Measurements from ENCODE around the gene ATAD3A. TPM values are rescaled to one million over a fixed set of nuclear protein-coding genes. Genes with fewer than 3 reads are reported as not detected.
"Not testable (repeated sequence)": the region's sequence is repeated elsewhere in the genome, so short reads cannot be mapped to it uniquely, and the experiment has no call there.

The ATAD3A gene
- total and polyA plus RNA-seq, 2 experiments from 2014 or later, result 16.7 to 46.7 TPM

- peak; percentile 43 for TF ChIP-seq CTCF (IDR thresholded peaks at IDR 0.05; ENCODE audit: poor library complexity)
- H3K36me3 ChIP-seq (replicated peaks; ENCODE audit: insufficient read depth, low read depth); H3K4me1 ChIP-seq (ENCODE audit: insufficient read depth); H3K27me3 ChIP-seq; H3K4me3 ChIP-seq; H3K9me2 ChIP-seq (replicated peaks; ENCODE audit: insufficient read depth); H3K9me3 ChIP-seq (ENCODE audit: low read depth); H4K20me1 ChIP-seq (ENCODE audit: insufficient read depth, poor library complexity, severe bottlenecking); H3K79me2 ChIP-seq: not testable (repeated sequence)
- DNase-seq (ENCODE audit: low spot score), result peak; percentile 48
- H3K27ac ChIP-seq, result peak overlapping the region; percentile 88
- WGBS (ENCODE audit: low lambda C conversion rate, missing lambda C conversion rate), result 5% methylated on average over 20 of the region's 22 CpGs
- peak overlapping the region; percentile 74 for H3K4me2 ChIP-seq
- H2AFZ ChIP-seq, result peak overlapping the region; percentile 87
Measured at GRCh38 chr1:1505366-1505798, 6.6 kb upstream of the ATAD3A start.

DNA sequence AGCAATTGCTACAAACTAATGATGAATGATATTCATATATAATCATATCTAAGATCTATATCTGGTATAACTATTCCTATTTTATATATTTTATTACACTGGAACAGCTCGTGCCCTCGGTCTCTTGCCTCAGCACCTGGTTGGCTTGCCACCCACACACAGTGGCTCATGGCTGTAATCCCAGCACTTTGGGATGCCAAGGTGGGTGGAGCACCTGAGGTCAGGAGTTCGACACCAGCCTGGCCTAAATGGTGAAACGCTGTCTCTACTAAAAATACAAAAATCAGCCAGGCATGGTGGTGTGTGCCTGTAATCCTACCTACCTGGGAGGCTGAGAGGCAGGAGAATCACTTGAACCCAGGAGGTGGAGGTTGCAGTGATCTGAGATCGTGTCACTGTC, 6.2 kb upstream of the ATAD3A start:
- not testable (repeated sequence) for H3K4me3 ChIP-seq; H3K4me1 ChIP-seq (ENCODE audit: insufficient read depth); H4K20me1 ChIP-seq (ENCODE audit: insufficient read depth, poor library complexity, severe bottlenecking); H3K79me2 ChIP-seq; H3K36me3 ChIP-seq (replicated peaks; ENCODE audit: insufficient read depth, low read depth); H3K9me2 ChIP-seq (replicated peaks; ENCODE audit: insufficient read depth); H3K9me3 ChIP-seq (ENCODE audit: low read depth); H3K27me3 ChIP-seq; DNase-seq (ENCODE audit: low spot score)
- peak overlapping the region; percentile 88 for H3K27ac ChIP-seq
- 91% methylated on average over 5 of the region's 5 CpGs for WGBS (ENCODE audit: low lambda C conversion rate, missing lambda C conversion rate)
- H3K4me2 ChIP-seq, result peak overlapping the region; percentile 57
- peak overlapping the region; percentile 87 for H2AFZ ChIP-seq

DNA sequence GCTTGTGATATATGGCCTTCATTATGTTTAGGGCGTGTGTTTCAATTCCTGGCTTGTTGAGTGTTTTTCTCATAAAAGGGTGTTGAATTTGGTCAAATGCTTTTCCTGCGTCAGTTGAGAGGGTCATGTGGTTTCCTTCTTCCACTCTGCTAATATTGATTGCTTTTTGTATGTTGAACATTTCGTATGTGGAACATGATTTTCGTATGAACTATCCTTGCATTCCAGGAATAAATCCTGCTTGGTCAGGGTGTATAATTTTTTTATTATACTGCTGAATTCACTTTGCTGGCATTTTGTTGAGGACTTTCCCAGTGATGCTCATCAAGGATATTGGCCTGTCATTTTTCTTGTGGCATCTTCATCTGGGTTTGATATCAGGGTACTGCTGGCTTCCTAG, 4.7 kb upstream of the ATAD3A start:
- H2AFZ ChIP-seq, result no peak overlapping the region
- no peaks in the 10 kb centered on the region for H3K9me3 ChIP-seq (ENCODE audit: low read depth)
- no peak for DNase-seq (ENCODE audit: low spot score)
- peaks cover 5% of the 10 kb centered on the region for H3K79me2 ChIP-seq
- 91% methylated on average over 4 of the region's 4 CpGs for WGBS (ENCODE audit: low lambda C conversion rate, missing lambda C conversion rate)
- H3K27ac ChIP-seq, result no peak overlapping the region
- TF ChIP-seq EZH2phosphoT487 (IDR thresholded peaks at IDR 0.05; ENCODE audit: low read depth, severe bottlenecking, unreplicated experiment), result no peak
- no peak for TF ChIP-seq EZH2 (IDR thresholded peaks at IDR 0.05; ENCODE audit: borderline replicate concordance)
- TF ChIP-seq CTCF (IDR thresholded peaks at IDR 0.05; ENCODE audit: poor library complexity), result no peak
- H3K4me1 ChIP-seq (ENCODE audit: insufficient read depth), result peaks cover 14% of the 10 kb centered on the region
- H3K27me3 ChIP-seq, result no peaks in the 10 kb centered on the region
- no peak overlapping the region for H3K4me2 ChIP-seq
- no peaks in the 10 kb centered on the region for H3K9me2 ChIP-seq (replicated peaks; ENCODE audit: insufficient read depth)
- no peaks in the 10 kb centered on the region for H3K36me3 ChIP-seq (replicated peaks; ENCODE audit: insufficient read depth, low read depth)
- no peaks in the 10 kb centered on the region for H4K20me1 ChIP-seq (ENCODE audit: insufficient read depth, poor library complexity, severe bottlenecking)
- H3K4me3 ChIP-seq, result no peak overlapping the region

- H4K20me1 ChIP-seq (ENCODE audit: insufficient read depth, poor library complexity, severe bottlenecking); H3K27ac ChIP-seq; H3K36me3 ChIP-seq (replicated peaks; ENCODE audit: insufficient read depth, low read depth); H3K4me3 ChIP-seq; H3K27me3 ChIP-seq; H2AFZ ChIP-seq; DNase-seq (ENCODE audit: low spot score); H3K9me2 ChIP-seq (replicated peaks; ENCODE audit: insufficient read depth); H3K79me2 ChIP-seq; H3K4me2 ChIP-seq; H3K9me3 ChIP-seq (ENCODE audit: low read depth): not testable (repeated sequence)
- WGBS (ENCODE audit: low lambda C conversion rate, missing lambda C conversion rate), result 84% methylated on average over 25 of the region's 34 CpGs
- peaks cover 14% of the 10 kb centered on the region for H3K4me1 ChIP-seq (ENCODE audit: insufficient read depth)
Measured at GRCh38 chr1:1508775-1509464, 3.0 kb upstream of the ATAD3A start.

- not testable (repeated sequence) for H3K9me2 ChIP-seq (replicated peaks; ENCODE audit: insufficient read depth); H3K9me3 ChIP-seq (ENCODE audit: low read depth); H3K79me2 ChIP-seq; H3K4me2 ChIP-seq; H3K36me3 ChIP-seq (replicated peaks; ENCODE audit: insufficient read depth, low read depth); H3K27ac ChIP-seq; DNase-seq (ENCODE audit: low spot score); H4K20me1 ChIP-seq (ENCODE audit: insufficient read depth, poor library complexity, severe bottlenecking); H3K4me3 ChIP-seq; H3K27me3 ChIP-seq; H2AFZ ChIP-seq
- H3K4me1 ChIP-seq (ENCODE audit: insufficient read depth), result peaks cover 13% of the 10 kb centered on the region
- WGBS (ENCODE audit: low lambda C conversion rate, missing lambda C conversion rate), result 93% methylated on average over 13 of the region's 21 CpGs
Measured at GRCh38 chr1:1509465-1509850, 2.5 kb upstream of the ATAD3A start.

Data from hepatocyte (in vitro differentiated cells).